ENCODE data around the gene SFXN4.
A peak's percentile ranks its signal among the peaks of the same experiment; 100 is the strongest.

DNA sequence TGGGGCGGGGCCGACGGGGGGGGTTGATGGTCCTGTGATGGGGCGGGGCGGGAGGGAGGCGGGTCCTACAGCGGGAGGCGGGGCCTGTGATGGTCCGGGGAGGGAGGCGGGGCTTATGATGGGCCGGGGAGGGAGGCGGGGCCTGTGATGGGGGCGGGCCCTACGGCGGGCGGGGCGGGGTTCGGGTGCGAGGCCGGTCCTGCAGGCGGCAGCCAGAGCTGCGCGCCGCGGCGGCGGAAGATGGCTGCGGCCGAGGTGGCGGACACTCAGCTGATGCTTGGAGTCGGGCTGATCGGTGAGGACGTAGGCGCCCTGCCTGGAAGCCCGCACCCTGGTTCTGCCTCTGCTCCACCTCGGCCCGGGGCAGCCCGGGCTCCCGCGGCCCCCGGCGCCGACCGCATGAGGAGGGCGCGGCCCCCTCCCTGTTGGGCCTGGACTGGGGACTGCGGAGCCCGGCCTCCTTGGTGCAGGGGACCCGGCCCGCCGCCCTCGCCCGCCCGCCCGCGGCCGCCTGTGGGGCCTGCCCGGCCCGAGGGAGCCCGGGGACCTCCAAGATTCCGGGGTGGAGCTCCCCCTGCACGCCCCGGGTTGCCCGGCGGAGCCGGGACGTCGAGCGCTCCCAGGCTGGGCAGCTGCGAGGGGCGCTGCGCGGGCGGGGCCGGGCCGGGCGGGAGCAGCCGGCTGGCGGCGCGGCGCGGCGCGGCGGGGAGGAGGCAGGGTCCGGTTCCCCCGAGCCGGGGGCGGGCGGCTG lies 61.4 kb downstream of the SFXN4 start, which contains the start of gene DENND10:
- no peak for TF ChIP-seq CTCF (IDR thresholded peaks at IDR 0.05)
- TF ChIP-seq, protein P1, sequence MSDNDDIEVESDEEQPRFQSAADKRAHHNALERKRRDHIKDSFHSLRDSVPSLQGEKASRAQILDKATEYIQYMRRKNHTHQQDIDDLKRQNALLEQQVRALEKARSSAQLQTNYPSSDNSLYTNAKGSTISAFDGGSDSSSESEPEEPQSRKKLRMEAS (CRISPR knock-in tag; IDR thresholded peaks at IDR 0.05) = no peak
- TF ChIP-seq, protein P2, sequence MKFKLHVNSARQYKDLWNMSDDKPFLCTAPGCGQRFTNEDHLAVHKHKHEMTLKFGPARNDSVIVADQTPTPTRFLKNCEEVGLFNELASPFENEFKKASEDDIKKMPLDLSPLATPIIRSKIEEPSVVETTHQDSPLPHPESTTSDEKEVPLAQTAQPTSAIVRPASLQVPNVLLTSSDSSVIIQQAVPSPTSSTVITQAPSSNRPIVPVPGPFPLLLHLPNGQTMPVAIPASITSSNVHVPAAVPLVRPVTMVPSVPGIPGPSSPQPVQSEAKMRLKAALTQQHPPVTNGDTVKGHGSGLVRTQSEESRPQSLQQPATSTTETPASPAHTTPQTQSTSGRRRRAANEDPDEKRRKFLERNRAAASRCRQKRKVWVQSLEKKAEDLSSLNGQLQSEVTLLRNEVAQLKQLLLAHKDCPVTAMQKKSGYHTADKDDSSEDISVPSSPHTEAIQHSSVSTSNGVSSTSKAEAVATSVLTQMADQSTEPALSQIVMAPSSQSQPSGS (CRISPR knock-in tag; IDR thresholded peaks at IDR 0.05; ENCODE audit: borderline replicate concordance, low read depth) = no peak
- TF ChIP-seq, protein P3, sequence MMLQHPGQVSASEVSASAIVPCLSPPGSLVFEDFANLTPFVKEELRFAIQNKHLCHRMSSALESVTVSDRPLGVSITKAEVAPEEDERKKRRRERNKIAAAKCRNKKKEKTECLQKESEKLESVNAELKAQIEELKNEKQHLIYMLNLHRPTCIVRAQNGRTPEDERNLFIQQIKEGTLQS (CRISPR knock-in tag; conservative IDR thresholded peaks at IDR 0.05) = no peak
- TF ChIP-seq CREM (CRISPR knock-in tag; IDR thresholded peaks at IDR 0.05) = no peak
- TF ChIP-seq TP53 (CRISPR knock-in tag; IDR thresholded peaks at IDR 0.05) = peak; percentile 79; the same call in 1 of the 2 replicates
- TF ChIP-seq, protein P4, sequence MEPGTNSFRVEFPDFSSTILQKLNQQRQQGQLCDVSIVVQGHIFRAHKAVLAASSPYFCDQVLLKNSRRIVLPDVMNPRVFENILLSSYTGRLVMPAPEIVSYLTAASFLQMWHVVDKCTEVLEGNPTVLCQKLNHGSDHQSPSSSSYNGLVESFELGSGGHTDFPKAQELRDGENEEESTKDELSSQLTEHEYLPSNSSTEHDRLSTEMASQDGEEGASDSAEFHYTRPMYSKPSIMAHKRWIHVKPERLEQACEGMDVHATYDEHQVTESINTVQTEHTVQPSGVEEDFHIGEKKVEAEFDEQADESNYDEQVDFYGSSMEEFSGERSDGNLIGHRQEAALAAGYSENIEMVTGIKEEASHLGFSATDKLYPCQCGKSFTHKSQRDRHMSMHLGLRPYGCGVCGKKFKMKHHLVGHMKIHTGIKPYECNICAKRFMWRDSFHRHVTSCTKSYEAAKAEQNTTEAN (CRISPR knock-in tag; IDR thresholded peaks at IDR 0.05) = no peak
- no peak for TF ChIP-seq IRF2 (CRISPR knock-in tag; IDR thresholded peaks at IDR 0.05; ENCODE audit: borderline replicate concordance, low read depth)
- TF ChIP-seq NR2C2 (CRISPR knock-in tag; IDR thresholded peaks at IDR 0.05) = no peak
- no peak for TF ChIP-seq TEAD4 (CRISPR knock-in tag; IDR thresholded peaks at IDR 0.05)
- TF ChIP-seq, protein P5, sequence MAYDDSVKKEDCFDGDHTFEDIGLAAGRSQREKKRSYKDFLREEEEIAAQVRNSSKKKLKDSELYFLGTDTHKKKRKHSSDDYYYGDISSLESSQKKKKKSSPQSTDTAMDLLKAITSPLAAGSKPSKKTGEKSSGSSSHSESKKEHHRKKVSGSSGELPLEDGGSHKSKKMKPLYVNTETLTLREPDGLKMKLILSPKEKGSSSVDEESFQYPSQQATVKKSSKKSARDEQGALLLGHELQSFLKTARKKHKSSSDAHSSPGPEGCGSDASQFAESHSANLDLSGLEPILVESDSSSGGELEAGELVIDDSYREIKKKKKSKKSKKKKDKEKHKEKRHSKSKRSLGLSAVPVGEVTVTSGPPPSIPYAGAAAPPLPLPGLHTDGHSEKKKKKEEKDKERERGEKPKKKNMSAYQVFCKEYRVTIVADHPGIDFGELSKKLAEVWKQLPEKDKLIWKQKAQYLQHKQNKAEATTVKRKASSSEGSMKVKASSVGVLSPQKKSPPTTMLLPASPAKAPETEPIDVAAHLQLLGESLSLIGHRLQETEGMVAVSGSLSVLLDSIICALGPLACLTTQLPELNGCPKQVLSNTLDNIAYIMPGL (CRISPR knock-in tag; IDR thresholded peaks at IDR 0.05) = no peak; the same call in 1 of the 2 replicates
- no peak for TF ChIP-seq ELF4 (CRISPR knock-in tag; IDR thresholded peaks at IDR 0.05; ENCODE audit: low read depth)
